Activated T-cell treated with anti-CD3 and anti-CD28 coated beads, Interleukin-2, amount 50 U/mL, for 72 hours (primary cell): ENCODE measurements around the gene SYTL1. TPM values are rescaled to one million over a fixed set of nuclear protein-coding genes. Genes with fewer than 3 reads are reported as not detected.
A peak's percentile ranks its signal among the peaks of the same experiment; 100 is the strongest.

ENCODE experiments used
- ATAC-seq, 2 donors: fragments of 150-1000 bp; cut with Tn5 transposase; replicated peaks in 1 of 2; 2 replicates each; pipeline ENCODE4 v1.10.0; 2021; ENCODE audit warnings: moderate library complexity in 2 of 2, mild to moderate bottlenecking in 1 of 2
- DNase-seq, 2 donors: peaks; one replicate each; pipeline ENCODE4 v3.0.0; 2021 to 2022; ENCODE audit warnings: mixed read lengths in 1 of 2
- H3K27ac Mint-ChIP-seq: one replicate; pipeline ENCODE4 v1.8.0; 2022; ENCODE audit warnings: mild to moderate bottlenecking, moderate library complexity, mixed read lengths
- H3K27me3 Mint-ChIP-seq: one replicate; pipeline ENCODE4 v1.8.0; 2022; ENCODE audit warnings: low read depth, mixed read lengths
- H3K36me3 Mint-ChIP-seq, 2 donors: one replicate each; pipeline ENCODE4 v1.8.0; 2022; ENCODE audit warnings: mixed read lengths in 2 of 2, mild to moderate bottlenecking in 1 of 2; ENCODE audit not compliant: insufficient read depth in 2 of 2
- H3K4me1 Mint-ChIP-seq: one replicate; pipeline ENCODE4 v1.8.0; 2022; ENCODE audit warnings: low read depth, mixed read lengths
- H3K4me3 Mint-ChIP-seq, 2 donors: one replicate each; pipeline ENCODE4 v1.8.0; 2022; ENCODE audit warnings: mild to moderate bottlenecking in 2 of 2, mixed read lengths in 2 of 2, moderate library complexity in 2 of 2
- H3K9me3 Mint-ChIP-seq, 2 donors: one replicate each; pipeline ENCODE4 v1.8.0; 2022; ENCODE audit warnings: mixed read lengths in 2 of 2
- total RNA-seq, 2 donors: library from RNA; stranded (reverse); gene quantifications; one replicate each; pipeline ENCODE4 v1.2.3, GENCODE V29; 2022

Gene SYTL1
- total RNA-seq = 10 to 100 TPM; 73.1 to 89.9 TPM

GRCh38 chr1:27341525-27342252 is at the start of gene SYTL1:
TSS of gene SYTL1 (plus strand) at chr1:27342022. CDS start at chr1:27345335, 3,313 bp downstream.
- ATAC-seq (peak; percentile 73), DNase-seq (peak; percentile 79 to 80)
- peak within 1 kb of the TSS; percentile 77 to 87 for H3K4me3 Mint-ChIP-seq
- H3K4me1 Mint-ChIP-seq = peaks cover 50% of the 10 kb centered on the region
- no peaks in the 10 kb centered on the region for H3K9me3 Mint-ChIP-seq
- peak within 1 kb of the TSS; percentile 90 for H3K27ac Mint-ChIP-seq
- H3K36me3 Mint-ChIP-seq = peaks cover 7 to 10% of the 10 kb centered on the region in 2 donors
- H3K27me3 Mint-ChIP-seq = no peaks in the 10 kb centered on the region

- H3K4me1 Mint-ChIP-seq = no peaks in the 10 kb centered on the region
- no peak overlapping the region for H3K4me3 Mint-ChIP-seq
- no peaks in the 10 kb centered on the region for H3K9me3 Mint-ChIP-seq
- no peak overlapping the region for H3K27ac Mint-ChIP-seq
- H3K27me3 Mint-ChIP-seq = no peaks in the 10 kb centered on the region
- ATAC-seq (no peak), DNase-seq (no peak)
- no peaks in the 10 kb centered on the region for H3K36me3 Mint-ChIP-seq
These were observed 49.7 kb upstream of the SYTL1 start for GRCh38 chr1:27292106-27292505.

GRCh38 chr1:27293915-27294314 is 47.9 kb upstream of the SYTL1 start:
- no peak for ATAC-seq
- H3K36me3 Mint-ChIP-seq = no peaks in the 10 kb centered on the region
- no peak for DNase-seq
- no peaks in the 10 kb centered on the region for H3K9me3 Mint-ChIP-seq
- H3K27me3 Mint-ChIP-seq = no peaks in the 10 kb centered on the region
- no peak overlapping the region for H3K4me3 Mint-ChIP-seq
- no peaks in the 10 kb centered on the region for H3K4me1 Mint-ChIP-seq
- no peak overlapping the region for H3K27ac Mint-ChIP-seq

DNA sequence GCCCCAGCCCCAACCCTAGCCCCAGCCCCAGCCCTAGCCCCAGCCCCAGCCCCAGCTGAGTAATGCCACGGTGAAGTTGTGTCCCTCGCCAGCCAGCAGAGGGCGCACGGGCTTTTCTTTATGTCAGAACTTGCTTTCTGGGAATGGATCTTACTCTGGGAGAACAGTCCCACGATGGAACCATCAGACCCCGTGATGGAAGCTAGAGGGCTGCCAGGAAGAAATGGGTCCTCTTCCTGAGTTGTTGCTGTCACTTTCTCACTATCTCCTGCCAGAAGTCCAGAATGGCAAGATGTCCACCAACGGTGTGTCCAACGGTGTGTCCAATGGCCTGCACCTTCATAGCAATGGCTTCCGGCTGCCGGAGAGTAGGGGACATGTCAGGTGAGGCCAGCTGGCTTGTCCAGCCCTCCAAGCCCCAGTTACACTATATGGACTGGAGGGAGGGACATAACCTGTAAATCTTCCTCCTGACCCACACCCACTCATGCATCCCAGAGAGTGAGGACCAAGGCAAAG is 45.0 kb upstream of the SYTL1 start:
- Mint-ChIP-seq H3K4me1 (no peaks in the 10 kb centered on the region), H3K4me3 (no peak overlapping the region), H3K27me3 (no peaks in the 10 kb centered on the region), H3K27ac (no peak overlapping the region), H3K36me3 (no peaks in the 10 kb centered on the region), H3K9me3 (no peaks in the 10 kb centered on the region)
- ATAC-seq = peak; percentile 51 to 69
- DNase-seq = peak; percentile 66 to 67

DNA sequence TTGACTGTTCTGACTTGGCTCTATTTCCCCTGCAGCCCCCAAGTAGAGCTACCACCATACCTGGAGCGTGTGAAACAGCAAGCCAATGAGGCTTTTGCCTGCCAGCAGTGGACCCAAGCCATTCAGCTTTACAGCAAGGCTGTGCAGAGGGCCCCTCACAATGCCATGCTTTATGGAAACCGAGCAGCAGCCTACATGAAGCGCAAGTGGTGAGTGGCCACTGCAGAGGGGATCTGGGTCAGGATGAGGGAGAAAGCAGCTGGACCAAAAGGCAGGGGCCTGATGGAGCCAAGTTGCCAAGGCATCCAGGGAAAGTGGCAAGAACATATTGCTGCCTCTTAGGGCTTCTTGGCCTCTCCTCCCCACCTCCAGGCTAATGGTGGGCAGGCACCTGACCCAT is 43.9 kb upstream of the SYTL1 start:
- H3K36me3 Mint-ChIP-seq = no peaks in the 10 kb centered on the region

DNA sequence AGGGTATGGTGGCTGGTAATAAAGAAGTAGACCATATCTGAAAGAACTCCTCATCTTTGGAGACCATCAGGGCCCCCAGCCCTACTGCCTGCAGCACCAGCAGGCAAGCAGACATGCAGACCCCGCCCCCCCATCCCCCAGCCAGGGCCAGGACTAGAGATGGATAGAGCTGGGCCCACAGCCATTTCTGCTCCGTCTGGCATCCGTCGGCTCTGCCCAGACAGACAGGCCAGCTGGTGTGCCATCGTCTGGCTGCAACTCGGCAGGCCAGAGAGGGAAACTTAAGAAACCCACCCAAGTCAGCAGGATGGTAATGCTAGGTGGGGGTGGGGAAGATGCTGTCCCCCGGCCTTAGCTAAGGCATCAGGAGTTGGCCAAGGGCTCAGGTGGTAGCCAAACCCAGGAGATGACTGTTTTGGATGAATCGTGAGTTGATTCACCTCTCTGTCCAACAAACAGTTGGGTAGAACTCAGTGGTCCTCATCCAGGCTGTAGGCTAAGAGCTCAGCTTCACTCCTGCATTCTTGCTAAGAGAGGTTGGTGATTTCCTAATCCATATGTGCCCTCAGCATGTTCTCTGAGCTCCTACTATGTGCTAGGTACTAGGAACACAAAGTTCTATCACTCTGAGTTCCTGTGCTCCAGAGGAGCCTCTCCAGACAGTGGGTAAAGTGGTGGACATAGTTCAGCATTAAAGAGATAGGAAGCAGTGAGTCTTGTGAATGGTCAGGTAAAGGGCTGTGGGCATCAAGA is 43.0 kb upstream of the SYTL1 start:
- Mint-ChIP-seq H3K9me3 (no peaks in the 10 kb centered on the region), H3K4me3 (no peak overlapping the region), H3K27me3 (no peaks in the 10 kb centered on the region), H3K36me3 (no peaks in the 10 kb centered on the region), H3K27ac (no peak overlapping the region), H3K4me1 (no peaks in the 10 kb centered on the region)
- no peak for DNase-seq
- ATAC-seq = no peak

More for the DNA sequence above, 43.9 kb upstream of the SYTL1 start:
- Mint-ChIP-seq H3K27ac (no peak overlapping the region), H3K4me1 (no peaks in the 10 kb centered on the region), H3K9me3 (no peaks in the 10 kb centered on the region), H3K27me3 (no peaks in the 10 kb centered on the region), H3K4me3 (no peak overlapping the region)
- DNase-seq (no peak), ATAC-seq (no peak)

DNA sequence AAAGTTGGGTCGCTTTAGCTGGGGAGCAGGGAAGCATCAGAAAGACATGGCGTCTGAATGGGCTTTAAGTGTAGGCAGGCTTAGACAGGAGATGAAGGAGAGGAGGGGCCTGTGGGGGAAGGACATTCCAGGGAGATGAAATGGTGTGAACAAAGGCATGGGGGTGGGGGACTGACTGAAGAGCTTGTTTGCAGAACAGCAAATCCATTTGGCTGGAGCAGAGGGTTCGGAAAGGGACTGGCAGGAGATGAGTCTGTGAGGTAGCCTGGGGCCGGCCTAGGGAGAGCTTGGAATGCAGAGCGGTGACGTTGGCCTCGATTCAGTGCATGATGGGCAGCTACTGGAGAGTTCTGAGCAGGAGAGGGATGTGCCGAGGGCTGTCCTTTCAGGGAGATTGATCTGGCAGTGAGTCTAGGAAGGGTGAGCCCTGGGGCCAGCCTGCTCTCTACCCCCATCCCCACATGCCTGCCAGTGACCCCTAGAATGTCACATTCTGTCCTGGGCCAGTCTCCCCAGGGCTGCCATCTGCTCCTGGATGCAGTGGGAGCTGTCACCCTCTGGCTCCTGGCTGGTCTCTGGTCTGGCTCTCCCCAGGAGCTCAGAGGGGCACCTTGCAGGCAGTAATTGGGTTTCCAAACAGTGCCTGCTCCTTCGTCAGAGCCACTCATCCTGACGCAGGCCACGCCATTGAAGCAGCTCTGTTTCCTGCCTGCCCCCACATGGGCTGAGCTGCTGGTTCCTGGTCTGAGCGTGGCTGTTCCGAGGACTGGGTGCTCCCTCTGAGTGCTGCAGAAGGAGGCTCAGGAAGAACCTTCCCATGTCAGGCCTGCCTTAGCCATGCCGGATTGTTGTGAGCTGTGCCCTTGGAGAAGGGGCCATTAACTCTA is 42.2 kb upstream of the SYTL1 start:
- H3K27me3 Mint-ChIP-seq = no peaks in the 10 kb centered on the region
- H3K36me3 Mint-ChIP-seq = no peaks in the 10 kb centered on the region
- no peaks in the 10 kb centered on the region for H3K9me3 Mint-ChIP-seq
- H3K27ac Mint-ChIP-seq = no peak overlapping the region
- no peak overlapping the region for H3K4me3 Mint-ChIP-seq
- DNase-seq (no peak), ATAC-seq (no peak)
- no peaks in the 10 kb centered on the region for H3K4me1 Mint-ChIP-seq

DNA sequence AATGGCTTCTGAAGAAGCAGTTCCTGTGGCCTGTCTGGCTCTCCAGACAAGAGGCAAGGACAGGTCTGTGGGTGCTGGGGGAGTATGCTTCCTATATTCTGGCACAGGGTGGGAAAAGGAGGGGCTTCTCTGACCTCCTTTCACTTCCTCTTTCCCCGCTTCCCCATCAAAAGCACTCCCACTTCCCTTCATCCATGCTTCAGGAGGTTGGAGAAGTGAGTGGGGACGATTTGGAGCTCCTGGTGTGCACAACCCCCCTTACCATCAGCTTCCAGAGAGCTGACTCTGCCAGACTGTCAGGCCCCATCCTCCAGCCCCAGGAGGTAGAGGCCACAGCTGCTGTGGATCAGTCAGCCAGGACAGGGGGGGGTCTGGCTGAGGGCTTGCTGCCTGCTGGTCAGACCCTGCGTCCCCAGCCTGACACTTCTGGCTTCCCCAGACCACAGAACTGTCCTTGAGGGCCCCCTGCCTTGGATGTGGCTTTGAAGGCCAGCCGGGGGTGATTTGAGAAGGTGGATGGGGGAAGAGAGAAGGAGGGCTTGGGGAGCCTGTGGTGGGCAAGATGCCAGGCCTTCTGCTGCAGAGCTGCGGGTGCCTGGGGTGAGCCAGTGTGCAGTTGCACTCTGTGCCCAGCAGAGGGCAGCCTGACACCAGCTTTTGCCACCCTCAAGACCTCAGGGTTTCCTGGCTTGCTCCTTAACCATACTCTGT is 41.3 kb upstream of the SYTL1 start:
- no peaks in the 10 kb centered on the region for H3K36me3 Mint-ChIP-seq
- no peak overlapping the region for H3K4me3 Mint-ChIP-seq
- peak; percentile 80 to 89 for ATAC-seq
- no peaks in the 10 kb centered on the region for H3K4me1 Mint-ChIP-seq
- H3K27me3 Mint-ChIP-seq = no peaks in the 10 kb centered on the region
- H3K9me3 Mint-ChIP-seq = no peaks in the 10 kb centered on the region
- DNase-seq = peak; percentile 69 to 78
- no peak overlapping the region for H3K27ac Mint-ChIP-seq

- Mint-ChIP-seq H3K27ac (no peak overlapping the region), H3K4me1 (no peaks in the 10 kb centered on the region), H3K36me3 (no peaks in the 10 kb centered on the region), H3K9me3 (no peaks in the 10 kb centered on the region), H3K4me3 (no peak overlapping the region), H3K27me3 (no peaks in the 10 kb centered on the region)
- no peak for DNase-seq
- no peak for ATAC-seq
These were observed 40.8 kb upstream of the SYTL1 start for GRCh38 chr1:27301052-27301422.

DNA sequence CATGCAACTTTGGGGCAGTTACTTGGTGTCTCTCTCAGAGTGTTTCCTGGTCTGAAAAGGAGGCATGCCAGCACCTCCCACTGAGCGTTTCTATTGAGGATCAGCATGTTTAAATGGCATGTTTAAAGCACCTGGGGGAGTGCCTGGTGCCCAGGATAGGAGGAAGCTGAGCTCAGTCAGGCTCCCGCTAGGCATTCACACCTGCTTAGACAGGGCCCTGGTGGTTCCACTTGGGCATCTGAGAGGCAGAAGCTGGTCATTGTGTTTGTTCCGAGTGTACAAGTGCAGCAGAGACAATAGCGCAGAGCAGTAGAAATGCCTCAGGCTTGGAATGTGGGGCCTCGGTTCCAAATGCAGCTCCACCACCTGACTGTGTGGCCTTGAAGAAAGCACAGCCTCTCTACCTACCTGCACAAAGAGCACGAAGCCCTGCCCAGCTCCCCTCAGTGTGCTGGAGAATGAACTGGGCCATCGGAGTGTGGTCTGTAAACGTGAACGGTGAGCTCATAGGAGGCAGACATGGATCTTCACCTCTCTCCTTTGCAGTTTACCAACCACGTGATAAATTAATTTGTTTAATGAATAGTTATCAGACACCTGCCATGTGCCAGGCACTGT is 40.1 kb upstream of the SYTL1 start:
- Mint-ChIP-seq H3K4me3 (no peak overlapping the region), H3K27ac (no peak overlapping the region), H3K9me3 (no peaks in the 10 kb centered on the region), H3K4me1 (no peaks in the 10 kb centered on the region), H3K27me3 (no peaks in the 10 kb centered on the region), H3K36me3 (no peaks in the 10 kb centered on the region)
- DNase-seq (no peak), ATAC-seq (no peak)

- ATAC-seq (no peak), DNase-seq (no peak)
- Mint-ChIP-seq H3K9me3 (no peaks in the 10 kb centered on the region), H3K36me3 (no peaks in the 10 kb centered on the region), H3K27ac (no peak overlapping the region), H3K27me3 (no peaks in the 10 kb centered on the region), H3K4me1 (no peaks in the 10 kb centered on the region), H3K4me3 (no peak overlapping the region)
These were observed 39.2 kb upstream of the SYTL1 start for GRCh38 chr1:27302612-27303011.

- Mint-ChIP-seq H3K4me3 (no peak overlapping the region), H3K27me3 (no peaks in the 10 kb centered on the region), H3K4me1 (no peaks in the 10 kb centered on the region), H3K36me3 (no peaks in the 10 kb centered on the region), H3K27ac (no peak overlapping the region), H3K9me3 (no peaks in the 10 kb centered on the region)
- DNase-seq = no peak
- no peak for ATAC-seq
These were observed 38.3 kb upstream of the SYTL1 start for GRCh38 chr1:27303509-27303908.
